Right atrium auricular region (tissue), 2 donors: ENCODE results near the gene CHGA. TPM values are rescaled to one million over a fixed set of nuclear protein-coding genes. Genes with fewer than 3 reads are reported as not detected.
A peak's percentile ranks its signal among the peaks of the same experiment; 100 is the strongest.

Source experiments
- DNase-seq: peaks from one replicate; pipeline ENCODE4 v3.0.0-alpha.2; 2019; ENCODE audit warnings: low spot score
- H3K27ac ChIP-seq, 2 donors: fragments of 200-600 bp; sonication (generic); 1 replicate in 1 of 2; 2 replicates in 1 of 2; pipeline ENCODE4 v1.5.1; 2016 to 2019
- H3K27me3 ChIP-seq, 2 donors: fragments of 200-600 bp; sonication (generic); one replicate each; pipeline versions ENCODE4 v1.5.1 to v1.6.0; 2017 to 2019
- H3K36me3 ChIP-seq: fragments of 200-600 bp; sonication (generic); one replicate; pipeline ENCODE4 v1.5.1; 2016
- H3K4me1 ChIP-seq, 2 donors: fragments of 200-600 bp; sonication (generic); one replicate each; pipeline versions ENCODE4 v1.5.1 to v1.6.0; 2017 to 2019
- H3K4me3 ChIP-seq, 2 donors: fragments of 200-600 bp; sonication (generic); 1 replicate in 1 of 2; 2 replicates in 1 of 2; pipeline ENCODE4 v1.5.1; 2017 to 2019; ENCODE audit warnings: mild to moderate bottlenecking in 1 of 2, moderate library complexity in 1 of 2
- H3K9me3 ChIP-seq, 2 donors: fragments of 200-600 bp; sonication (generic); one replicate each; pipeline ENCODE4 v1.5.1; 2019
- CTCF ChIP-seq, 2 donors: fragments of 200-600 bp; sonication (generic); IDR thresholded peaks; one replicate each; pipeline ENCODE4 v1.5.1; 2019; ENCODE audit warnings: antibody characterized with exemption in 2 of 2
- total RNA-seq, 2 donors: library from RNA; depleted of rRNA; stranded (reverse); fragments of >200 nt; gene quantifications; one replicate each; pipeline ENCODE4 v1.1.0, GENCODE V29; 2016

CHGA gene
- total RNA-seq, 2 donors from 2014 or later = not detected

- Histone ChIP-seq H3K27me3 (no peaks in the 10 kb centered on the region), H3K9me3 (no peaks in the 10 kb centered on the region), H3K27ac (peak overlapping the region; percentile 72 to 83), H3K36me3 (peaks cover 21% of the 10 kb centered on the region), H3K4me3 (no peak overlapping the region), H3K4me1 (peaks cover 0 to 55% of the 10 kb centered on the region in 2 donors)
- TF ChIP-seq CTCF (IDR thresholded peaks at IDR 0.05) = no peak
- no peak for DNase-seq
Measured at GRCh38 chr14:92950193-92950540, 27.2 kb downstream of the CHGA start.

GRCh38 chr14:92950773-92951172 is 27.8 kb downstream of the CHGA start:
- H3K4me3 ChIP-seq = no peak overlapping the region
- no peaks in the 10 kb centered on the region for H3K9me3 ChIP-seq
- DNase-seq = no peak
- H3K4me1 ChIP-seq = peaks cover 0 to 53% of the 10 kb centered on the region in 2 donors
- H3K27me3 ChIP-seq = no peaks in the 10 kb centered on the region
- TF ChIP-seq CTCF (IDR thresholded peaks at IDR 0.05) = no peak
- peaks cover 15% of the 10 kb centered on the region for H3K36me3 ChIP-seq
- H3K27ac ChIP-seq = peak overlapping the region; percentile 72 to 83

- H3K27me3 ChIP-seq = no peaks in the 10 kb centered on the region
- no peak overlapping the region for H3K4me3 ChIP-seq
- H3K4me1 ChIP-seq = peaks cover 0 to 48% of the 10 kb centered on the region in 2 donors
- peaks cover 17% of the 10 kb centered on the region for H3K36me3 ChIP-seq
- no peaks in the 10 kb centered on the region for H3K9me3 ChIP-seq
- DNase-seq = no peak
- TF ChIP-seq CTCF (IDR thresholded peaks at IDR 0.05) = no peak
- peak overlapping the region; percentile 23 to 83 for H3K27ac ChIP-seq
Measured at GRCh38 chr14:92951261-92951660, 28.3 kb downstream of the CHGA start.

- Histone ChIP-seq H3K27ac (peak overlapping the region; percentile 83 to 88), H3K4me3 (no peak overlapping the region), H3K4me1 (peaks cover 0 to 43% of the 10 kb centered on the region in 2 donors), H3K9me3 (no peaks in the 10 kb centered on the region), H3K36me3 (peaks cover 24% of the 10 kb centered on the region), H3K27me3 (no peaks in the 10 kb centered on the region)
- peak; percentile 82 for DNase-seq
- peak; percentile 91 to 98 for TF ChIP-seq CTCF (IDR thresholded peaks at IDR 0.05)
Measured at GRCh38 chr14:92951912-92952471, 29.0 kb downstream of the CHGA start.

GRCh38 chr14:92952481-92953298 is 29.7 kb downstream of the CHGA start:
- peak; percentile 72 for DNase-seq
- Histone ChIP-seq H3K9me3 (no peaks in the 10 kb centered on the region), H3K4me3 (no peak overlapping the region), H3K27ac (peak overlapping the region; percentile 83 to 88), H3K4me1 (peaks cover 0 to 43% of the 10 kb centered on the region in 2 donors), H3K36me3 (peaks cover 31% of the 10 kb centered on the region), H3K27me3 (no peaks in the 10 kb centered on the region)
- no peak for TF ChIP-seq CTCF (IDR thresholded peaks at IDR 0.05)
